Inflammatory macrophage treated with lipopolysaccharide for 1 hour (primary cell): ENCODE results near the gene TAF1.

Experiments
- DNase-seq, 2 donors: peaks; one replicate each; pipeline ENCODE4 v3.0.0-alpha.2; 2020 to 2022

TAF1 gene

DNA sequence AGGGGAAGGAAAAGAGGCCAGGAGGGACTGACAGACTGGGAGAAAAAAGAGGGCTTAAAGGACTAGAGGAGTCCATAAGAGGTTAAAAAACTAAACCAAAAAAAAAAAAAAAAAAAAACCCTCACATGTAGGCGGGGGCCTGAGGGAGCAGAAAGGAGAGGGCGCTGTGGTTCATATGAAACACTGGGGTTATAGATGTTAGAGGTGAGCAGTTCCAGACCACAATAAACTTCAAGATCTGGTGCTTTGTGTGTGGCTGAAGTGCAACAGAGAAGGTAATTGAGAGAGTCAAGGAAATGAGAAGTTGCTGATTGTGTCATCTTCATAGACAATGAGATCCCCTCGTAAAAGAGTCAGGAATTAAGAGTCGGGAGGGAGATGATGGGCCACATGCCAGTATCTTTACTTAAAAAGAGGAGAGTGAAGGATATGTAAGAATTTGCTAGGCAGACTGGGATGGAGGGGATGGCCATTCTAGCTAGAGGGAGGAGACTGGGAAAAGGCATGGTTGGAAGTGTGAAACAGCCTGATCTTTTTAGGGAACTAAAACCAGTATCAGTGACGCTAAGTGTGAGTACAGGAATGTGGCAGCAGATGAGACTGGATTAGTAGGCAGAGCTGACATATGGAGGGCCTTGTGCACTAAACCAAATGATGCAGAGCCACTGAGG is 148.3 kb downstream of the TAF1 start:
- DNase-seq: no peak

DNA sequence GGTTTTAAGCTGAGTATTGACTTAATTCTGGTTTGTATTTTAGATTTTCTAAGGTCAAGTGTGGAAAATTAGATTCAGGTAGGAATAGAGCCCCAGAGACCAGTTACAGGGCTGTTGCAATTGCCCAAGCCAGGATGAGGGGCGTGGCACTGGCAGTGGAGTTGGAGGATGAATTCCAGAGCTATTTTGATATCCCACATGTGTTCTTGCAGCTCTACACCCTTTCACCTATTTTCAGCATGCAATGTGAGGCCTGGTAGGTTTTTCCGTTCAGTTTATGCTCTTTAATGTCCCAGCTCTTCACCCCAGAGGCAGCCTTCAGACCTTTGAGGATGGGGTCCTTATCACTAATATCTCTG is 148.9 kb downstream of the TAF1 start:
- no peak for DNase-seq
